Smooth muscle cell (in vitro differentiated cells): ENCODE results near the gene ATP11A. TPM values are rescaled to one million over a fixed set of nuclear protein-coding genes. Genes with fewer than 3 reads are reported as not detected.

Experiments
- DNase-seq: peaks from one replicate; lab custom pipeline; 2025; ENCODE audit not compliant: unreplicated experiment; lab: John Stamatoyannopoulos, UW
- H2AFZ ChIP-seq: fragments of 200-600 bp; sonication (generic); 2 replicates; pipeline ENCODE4 v1.6.0; 2016; ENCODE audit warnings: antibody characterized with exemption, low read depth, mild to moderate bottlenecking
- H3F3A ChIP-seq: fragments of 200-600 bp; sonication (generic); 2 replicates; pipeline ENCODE4 v1.6.0; 2017; ENCODE audit warnings: antibody characterized with exemption, low read depth
- H3K27ac ChIP-seq: fragments of 200-600 bp; sonication (generic); 2 replicates; pipeline ENCODE4 v1.5.1; 2016; ENCODE audit warnings: low read depth, mild to moderate bottlenecking
- H3K27me3 ChIP-seq: fragments of 200-600 bp; sonication (generic); 2 replicates; pipeline ENCODE4 v1.6.1; 2016; ENCODE audit warnings: low read depth, mild to moderate bottlenecking
- H3K36me3 ChIP-seq: fragments of 200-600 bp; sonication (generic); 2 replicates; pipeline ENCODE4 v1.5.1; 2016; ENCODE audit warnings: low read depth
- H3K4me1 ChIP-seq: fragments of 200-600 bp; sonication (generic); 2 replicates; pipeline ENCODE4 v1.5.1; 2016; ENCODE audit warnings: low read depth
- H3K4me2 ChIP-seq: fragments of 200-600 bp; sonication (generic); 2 replicates; pipeline ENCODE4 v1.6.0; 2016; ENCODE audit warnings: mild to moderate bottlenecking
- H3K4me3 ChIP-seq: fragments of 200-600 bp; sonication (generic); 2 replicates; pipeline ENCODE4 v1.5.1; 2016; ENCODE audit warnings: mild to moderate bottlenecking
- H3K79me2 ChIP-seq: fragments of 200-600 bp; sonication (generic); 2 replicates; pipeline ENCODE4 v1.6.0; 2016; ENCODE audit warnings: low read depth, mild to moderate bottlenecking
- H3K9ac ChIP-seq: fragments of 200-600 bp; sonication (generic); 2 replicates; pipeline ENCODE4 v1.6.0; 2016; ENCODE audit warnings: low read depth
- H3K9me3 ChIP-seq: fragments of 200-600 bp; sonication (generic); replicated peaks from 2 replicates; pipeline ENCODE4 v1.5.1; 2016; ENCODE audit warnings: low read depth
- H4K20me1 ChIP-seq: fragments of 200-600 bp; sonication (generic); 2 replicates; pipeline ENCODE4 v1.6.0; 2016; ENCODE audit warnings: low read depth
- CTCF ChIP-seq: fragments of 200-600 bp; sonication (generic); IDR thresholded peaks from 2 replicates; pipeline ENCODE4 v1.5.1; 2017; ENCODE audit warnings: borderline replicate concordance, mild to moderate bottlenecking, antibody characterized with exemption; ENCODE audit not compliant: insufficient read depth, poor library complexity, severe bottlenecking
- WGBS: methylation state at CpG from one replicate; pipeline ENCODE4 v1.1.7; 2016; ENCODE audit warnings: low lambda C conversion rate; 5-methylcytosine and 5-hydroxymethylcytosine counted together
- polyA plus RNA-seq: library from polyadenylated mRNA; unstranded; fragments of >200 nt; fragmentation: Nextera tagmentation; extraction: Ambion mirVana; gene quantifications from 2 replicates; pipeline ENCODE4 v1.2.1, GENCODE V29; 2016
- total RNA-seq: library from RNA; depleted of rRNA; stranded (reverse); fragments of >200 nt; gene quantifications from 2 replicates; pipeline ENCODE4 v1.2.3, GENCODE V29; 2014

ATP11A gene
- total and polyA plus RNA-seq, 2 experiments from 2014 or later, result 6.5 to 7.5 TPM

- Histone ChIP-seq H3K27me3 (no peaks in the 10 kb centered on the region), H3K27ac (no peak overlapping the region), H2AFZ (no peak overlapping the region), H3K79me2 (no peaks in the 10 kb centered on the region), H4K20me1 (no peaks in the 10 kb centered on the region), H3K9ac (no peak overlapping the region), H3K4me1 (no peaks in the 10 kb centered on the region), H3K4me2 (no peak overlapping the region), H3K36me3 (no peaks in the 10 kb centered on the region), H3K4me3 (no peak overlapping the region), H3F3A (no peaks in the 10 kb centered on the region), H3K9me3 (no peaks in the 10 kb centered on the region)
- TF ChIP-seq CTCF, result no peak
- WGBS, result 88% methylated on average over 8 of the region's 8 CpGs
- DNase-seq, result no peak
Observed at GRCh38 chr13:112918266-112918665, 228.4 kb downstream of the ATP11A start.

- Histone ChIP-seq H3K4me3 (no peak overlapping the region), H3K79me2 (no peaks in the 10 kb centered on the region), H3K9ac (no peak overlapping the region), H4K20me1 (no peaks in the 10 kb centered on the region), H3K36me3 (no peaks in the 10 kb centered on the region), H3K27ac (no peak overlapping the region), H3F3A (no peaks in the 10 kb centered on the region), H3K4me2 (no peak overlapping the region), H3K4me1 (no peaks in the 10 kb centered on the region), H3K27me3 (no peaks in the 10 kb centered on the region), H2AFZ (no peak overlapping the region), H3K9me3 (no peaks in the 10 kb centered on the region)
- no peak for TF ChIP-seq CTCF
- WGBS, result 87% methylated on average over 13 of the region's 13 CpGs
- no peak for DNase-seq
Observed at GRCh38 chr13:112918746-112919145, 228.9 kb downstream of the ATP11A start.

- 85% methylated on average over 12 of the region's 12 CpGs for WGBS
- no peaks in the 10 kb centered on the region for H3K27me3 ChIP-seq
- no peaks in the 10 kb centered on the region for H3K36me3 ChIP-seq
- no peak overlapping the region for H3K4me3 ChIP-seq
- no peak overlapping the region for H2AFZ ChIP-seq
- no peaks in the 10 kb centered on the region for H3F3A ChIP-seq
- DNase-seq, result no peak
- H3K9ac ChIP-seq, result no peak overlapping the region
- H3K4me2 ChIP-seq, result no peak overlapping the region
- peaks cover 1% of the 10 kb centered on the region for H3K4me1 ChIP-seq
- no peaks in the 10 kb centered on the region for H4K20me1 ChIP-seq
- no peaks in the 10 kb centered on the region for H3K79me2 ChIP-seq
- no peak overlapping the region for H3K27ac ChIP-seq
- no peak for TF ChIP-seq CTCF
- no peaks in the 10 kb centered on the region for H3K9me3 ChIP-seq
Observed at GRCh38 chr13:112923962-112924361, 234.1 kb downstream of the ATP11A start.

- Histone ChIP-seq H3K27ac (no peak overlapping the region), H3K4me2 (no peak overlapping the region), H3K4me3 (no peak overlapping the region), H3K27me3 (no peaks in the 10 kb centered on the region), H3K9me3 (no peaks in the 10 kb centered on the region), H4K20me1 (no peaks in the 10 kb centered on the region), H2AFZ (no peak overlapping the region), H3F3A (no peaks in the 10 kb centered on the region), H3K4me1 (peaks cover 5% of the 10 kb centered on the region), H3K9ac (no peak overlapping the region), H3K36me3 (no peaks in the 10 kb centered on the region), H3K79me2 (no peaks in the 10 kb centered on the region)
- no peak for DNase-seq
- 98% methylated on average over 2 of the region's 2 CpGs for WGBS
- TF ChIP-seq CTCF, result no peak
Observed at GRCh38 chr13:112924365-112924764, 234.5 kb downstream of the ATP11A start.
